GM12865 (cell line): ENCODE results near the gene PRPSAP2.

Source experiments
- DNase-seq: peaks from one replicate; pipeline ENCODE4 v3.0.0; 2010; ENCODE audit warnings: low read depth
- H3K4me3 ChIP-seq: 2 replicates; pipeline ENCODE4 v1.5.1; 2011; ENCODE audit warnings: mild to moderate bottlenecking, low read depth, low read length, control low read depth
- TF ChIP-seq, protein P1 (sequence below): IDR thresholded peaks from 2 replicates; pipeline ENCODE4 v1.5.1; 2011; ENCODE audit warnings: low read length, control low read depth, low read depth, inconsistent platforms; ENCODE audit not compliant: insufficient read depth; ENCODE audit errors: missing control alignments

Gene PRPSAP2

DNA sequence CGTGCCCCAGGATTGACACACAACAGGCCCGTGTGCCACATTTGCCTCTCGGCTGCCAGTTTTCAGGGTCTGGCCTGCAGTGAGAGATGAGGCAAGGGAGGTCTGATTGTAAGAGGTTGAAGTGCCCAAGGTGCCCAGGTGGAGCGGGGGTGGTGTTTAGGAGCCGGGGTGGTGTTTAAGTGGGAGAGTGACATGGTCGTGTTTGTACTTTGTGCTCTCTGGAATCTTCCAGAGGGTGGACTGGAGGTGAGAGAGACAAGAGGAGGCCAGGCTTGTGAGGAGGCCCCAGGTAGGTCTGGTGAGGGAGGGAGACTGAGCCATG, 104.5 kb downstream of the PRPSAP2 start:
- no peak for DNase-seq
- TF ChIP-seq, protein P1, sequence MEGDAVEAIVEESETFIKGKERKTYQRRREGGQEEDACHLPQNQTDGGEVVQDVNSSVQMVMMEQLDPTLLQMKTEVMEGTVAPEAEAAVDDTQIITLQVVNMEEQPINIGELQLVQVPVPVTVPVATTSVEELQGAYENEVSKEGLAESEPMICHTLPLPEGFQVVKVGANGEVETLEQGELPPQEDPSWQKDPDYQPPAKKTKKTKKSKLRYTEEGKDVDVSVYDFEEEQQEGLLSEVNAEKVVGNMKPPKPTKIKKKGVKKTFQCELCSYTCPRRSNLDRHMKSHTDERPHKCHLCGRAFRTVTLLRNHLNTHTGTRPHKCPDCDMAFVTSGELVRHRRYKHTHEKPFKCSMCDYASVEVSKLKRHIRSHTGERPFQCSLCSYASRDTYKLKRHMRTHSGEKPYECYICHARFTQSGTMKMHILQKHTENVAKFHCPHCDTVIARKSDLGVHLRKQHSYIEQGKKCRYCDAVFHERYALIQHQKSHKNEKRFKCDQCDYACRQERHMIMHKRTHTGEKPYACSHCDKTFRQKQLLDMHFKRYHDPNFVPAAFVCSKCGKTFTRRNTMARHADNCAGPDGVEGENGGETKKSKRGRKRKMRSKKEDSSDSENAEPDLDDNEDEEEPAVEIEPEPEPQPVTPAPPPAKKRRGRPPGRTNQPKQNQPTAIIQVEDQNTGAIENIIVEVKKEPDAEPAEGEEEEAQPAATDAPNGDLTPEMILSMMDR: no peak
- no peak overlapping the region for H3K4me3 ChIP-seq

DNA sequence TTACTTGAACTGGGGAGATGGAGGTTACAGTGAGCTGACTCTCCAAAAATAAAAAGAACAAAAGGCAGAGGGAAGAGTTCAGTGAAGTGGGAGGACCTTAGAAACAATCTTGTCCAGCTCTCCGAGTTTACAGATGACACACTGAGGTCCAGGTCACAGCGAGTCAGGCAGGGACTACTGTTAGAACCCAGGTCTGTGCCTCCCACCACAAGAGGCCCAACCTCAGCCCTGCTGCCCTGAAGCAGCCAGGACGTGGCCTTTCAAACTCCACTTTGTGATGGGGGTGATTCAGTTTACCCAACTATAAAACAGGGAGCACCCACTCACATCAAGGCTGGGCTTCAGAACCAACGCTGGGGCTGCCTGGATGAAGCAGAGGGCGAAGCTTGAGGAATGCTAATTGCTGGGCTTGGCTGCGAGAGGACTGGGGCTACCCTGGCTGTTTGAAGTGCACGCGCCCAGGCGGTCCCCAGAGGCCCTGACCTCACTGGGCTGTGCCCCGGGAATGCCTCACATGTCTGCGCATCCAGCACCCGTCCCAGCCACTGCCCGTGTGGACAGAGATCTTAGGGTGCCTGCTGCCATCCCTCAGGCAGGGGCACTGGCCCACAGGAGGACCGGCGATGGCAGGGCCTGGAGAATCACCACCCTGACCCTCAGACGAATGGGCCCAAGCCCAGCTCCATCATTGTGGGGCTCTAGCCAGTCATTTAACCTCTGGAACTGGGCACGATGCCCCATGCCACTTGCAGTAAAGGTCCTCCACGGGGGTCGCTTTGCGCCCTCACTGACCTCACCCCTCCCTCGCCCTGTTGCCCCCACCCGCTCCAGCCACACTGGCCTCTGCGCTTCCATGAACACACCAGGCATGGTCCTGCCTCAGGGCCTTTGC, 105.4 kb downstream of the PRPSAP2 start:
- no peak overlapping the region for H3K4me3 ChIP-seq
- no peak for DNase-seq
- TF ChIP-seq, protein P1: no peak

DNA sequence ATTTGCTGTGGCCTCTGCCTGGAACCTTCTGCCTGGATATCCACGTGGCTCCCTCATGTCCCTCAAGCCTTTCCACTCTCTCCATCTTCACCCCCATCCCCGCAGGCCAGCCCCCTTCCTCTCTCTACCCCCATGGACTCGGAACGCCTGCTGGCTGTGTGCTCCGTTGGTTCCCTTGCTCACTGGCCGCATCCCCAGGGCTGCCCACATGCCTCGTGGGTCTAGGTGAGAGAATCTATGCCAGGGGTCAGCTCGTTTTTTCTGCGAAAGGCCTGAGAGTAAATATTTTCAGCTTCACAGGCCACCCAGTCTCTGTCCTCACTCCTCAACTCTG, 106.1 kb downstream of the PRPSAP2 start:
- DNase-seq: no peak
- H3K4me3 ChIP-seq: no peak overlapping the region
- TF ChIP-seq, protein P1: no peak

DNA sequence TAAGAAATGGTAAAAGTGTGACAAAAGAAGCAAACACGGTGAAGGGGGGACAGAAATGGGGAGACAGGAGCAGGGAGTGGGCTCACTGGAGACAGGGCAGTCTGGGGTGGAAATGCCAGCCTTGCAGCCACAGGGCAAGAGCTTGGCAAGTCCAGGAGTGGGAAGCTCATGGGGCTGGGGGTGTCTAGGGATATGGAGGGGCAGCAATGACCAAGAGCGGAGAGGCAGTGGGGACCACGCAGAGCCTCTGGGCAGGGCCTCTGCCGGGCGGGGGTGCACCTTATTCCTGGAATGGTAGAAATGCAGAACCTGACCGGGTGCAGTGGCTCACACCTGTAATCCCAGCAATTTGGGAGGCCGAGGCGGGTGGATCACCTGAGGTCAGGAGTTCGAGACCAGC, 106.6 kb downstream of the PRPSAP2 start:
- no peak overlapping the region for H3K4me3 ChIP-seq
- TF ChIP-seq, protein P1: no peak
- DNase-seq: no peak

DNA sequence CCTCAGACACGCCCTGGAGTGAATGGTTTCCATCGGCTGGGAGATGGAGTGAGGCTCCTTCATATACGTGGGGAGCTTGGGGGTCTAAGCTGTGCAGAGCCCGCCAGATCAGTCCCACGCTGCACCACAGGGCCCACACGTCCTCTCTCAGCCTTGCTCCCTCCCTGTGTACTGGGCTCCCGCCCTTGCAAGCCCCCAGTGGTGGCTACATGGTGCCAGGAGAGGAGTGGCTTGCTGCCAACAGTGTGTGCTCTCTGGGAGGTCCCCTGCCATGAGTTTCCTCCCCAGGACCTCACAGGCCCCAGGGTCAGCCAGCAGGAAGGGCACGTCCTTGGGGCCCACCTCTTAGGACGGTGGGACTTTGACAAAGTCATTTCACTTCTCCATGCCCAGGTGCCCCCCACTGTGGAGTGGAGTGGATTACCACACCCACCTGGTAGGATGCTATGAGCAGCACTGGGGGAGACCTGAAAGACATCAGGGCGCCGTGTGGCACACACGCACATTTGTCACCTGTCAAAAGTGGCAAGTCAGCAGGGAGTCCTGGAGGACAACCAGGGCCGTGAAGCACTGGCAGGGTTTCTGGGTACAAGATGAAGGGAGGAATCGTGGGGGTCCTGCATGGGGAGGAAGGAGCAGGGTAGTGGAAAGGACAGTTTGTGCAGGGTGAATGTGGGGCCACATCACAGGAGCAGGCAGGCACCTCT, 107.8 kb downstream of the PRPSAP2 start:
- DNase-seq: no peak

DNA sequence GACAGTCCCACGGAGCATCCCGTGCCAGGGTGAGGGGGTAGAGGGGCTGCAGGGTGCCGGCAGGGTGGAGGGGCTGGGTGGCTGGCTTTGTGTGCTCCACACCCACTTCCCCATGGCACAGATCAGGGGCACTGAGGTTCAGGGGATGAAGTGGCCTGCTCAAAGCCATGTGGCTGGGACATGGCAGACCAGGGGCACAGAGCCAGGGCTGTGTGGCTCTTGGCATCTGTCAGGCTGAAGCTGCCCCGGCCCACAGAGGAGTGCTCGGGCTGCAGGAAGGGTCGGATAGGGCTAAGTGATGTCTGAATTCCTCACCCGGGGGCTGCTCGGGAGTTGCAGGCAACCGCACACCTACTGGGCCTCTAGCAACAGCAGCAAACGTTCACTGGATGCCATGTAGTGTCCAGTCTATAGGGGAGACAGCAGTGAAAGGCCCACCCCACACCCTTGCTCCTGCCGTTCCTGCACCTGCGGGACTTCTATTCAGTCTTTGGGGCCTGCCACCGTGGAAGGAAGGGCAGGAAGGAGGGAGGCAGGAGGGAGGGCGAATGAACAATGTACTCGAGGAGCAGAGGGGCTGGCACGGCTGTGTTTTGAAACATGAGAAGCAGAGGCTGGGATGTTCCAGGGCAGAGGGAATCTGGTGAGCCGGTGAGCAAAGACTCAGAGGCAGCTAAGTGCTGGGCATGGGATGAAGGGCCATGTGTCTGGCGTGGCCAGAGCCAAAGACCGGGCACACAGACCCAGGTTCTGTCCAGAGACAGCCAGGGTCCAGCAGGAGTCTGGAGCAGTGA, 109.1 kb downstream of the PRPSAP2 start:
- TF ChIP-seq, protein P1: no peak
- DNase-seq: no peak
- H3K4me3 ChIP-seq: no peak overlapping the region

More for the DNA sequence above, 107.8 kb downstream of the PRPSAP2 start:
- H3K4me3 ChIP-seq: no peak overlapping the region
- TF ChIP-seq, protein P1: no peak
